ELR (cell line): ENCODE data around the gene ZSCAN26.
A peak's percentile ranks its signal among the peaks of the same experiment; 100 is the strongest.

Experiments used
- DNase-seq: peaks from one replicate; pipeline ENCODE4 v3.0.0-alpha.2; 2015; ENCODE audit warnings: low read depth

The ZSCAN26 gene

DNA sequence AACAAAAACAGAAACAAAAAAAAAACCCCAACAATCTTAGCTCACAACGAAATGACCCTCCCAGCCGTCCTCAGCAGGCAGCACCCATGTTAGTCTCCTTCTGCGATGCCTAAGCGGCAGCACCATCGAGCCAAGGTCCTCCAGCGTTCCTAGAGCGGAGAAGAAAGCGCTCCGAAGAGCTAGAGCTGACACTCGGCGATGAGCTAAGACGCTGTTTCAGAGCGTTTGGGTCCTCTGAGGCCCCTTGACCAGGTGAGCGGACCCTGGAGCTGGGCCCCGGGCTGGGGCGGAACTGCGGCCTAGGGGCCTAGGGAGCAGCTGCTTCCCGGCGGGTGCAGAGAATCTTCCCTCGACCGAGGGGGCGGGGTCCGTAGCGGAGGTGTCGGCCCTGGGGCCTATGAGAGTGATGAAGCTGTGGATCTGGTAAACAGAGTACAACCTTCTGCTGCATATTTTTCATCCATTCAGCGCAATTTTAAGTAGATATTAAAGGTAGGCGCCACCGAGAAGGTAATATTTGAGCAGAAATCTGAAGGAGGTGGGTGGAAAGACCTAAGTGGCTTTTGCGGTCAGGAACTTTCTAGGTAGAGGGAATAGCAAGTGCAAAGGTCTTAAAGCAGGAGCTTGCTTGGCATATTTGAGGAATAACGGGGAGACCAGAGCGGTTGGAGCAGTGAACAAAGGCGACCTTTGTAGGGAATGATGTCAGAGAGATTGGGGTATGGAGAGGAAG is at the start of gene ZSCAN26:
Gene ZSCAN26, plus strand, starts transcription at position 182 of the 733 bp plus-strand sequence. CDS start 4,777 bp downstream, outside the sequence.
- peak; percentile 91 for DNase-seq

DNA sequence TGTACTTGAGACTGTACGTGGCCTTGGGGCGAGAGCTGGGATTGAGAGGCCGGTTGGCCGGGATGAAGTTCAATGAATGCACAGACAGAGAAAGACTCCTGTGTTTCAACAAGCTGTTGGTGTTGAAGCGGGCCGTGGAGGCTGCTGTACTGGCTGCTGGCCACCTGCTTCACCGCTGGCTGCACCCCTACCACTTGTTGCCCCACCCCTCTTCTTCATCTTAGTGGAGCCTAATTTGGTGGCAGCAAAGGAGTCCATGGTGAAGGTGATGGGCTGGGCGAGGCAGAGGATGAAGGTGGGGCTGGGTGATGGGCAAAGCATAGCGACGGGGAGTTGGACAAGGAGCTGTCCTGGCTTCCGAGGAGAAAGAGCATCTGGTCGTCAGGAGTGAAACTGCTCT is 49.1 kb upstream of the ZSCAN26 start:
- DNase-seq = no peak

DNA sequence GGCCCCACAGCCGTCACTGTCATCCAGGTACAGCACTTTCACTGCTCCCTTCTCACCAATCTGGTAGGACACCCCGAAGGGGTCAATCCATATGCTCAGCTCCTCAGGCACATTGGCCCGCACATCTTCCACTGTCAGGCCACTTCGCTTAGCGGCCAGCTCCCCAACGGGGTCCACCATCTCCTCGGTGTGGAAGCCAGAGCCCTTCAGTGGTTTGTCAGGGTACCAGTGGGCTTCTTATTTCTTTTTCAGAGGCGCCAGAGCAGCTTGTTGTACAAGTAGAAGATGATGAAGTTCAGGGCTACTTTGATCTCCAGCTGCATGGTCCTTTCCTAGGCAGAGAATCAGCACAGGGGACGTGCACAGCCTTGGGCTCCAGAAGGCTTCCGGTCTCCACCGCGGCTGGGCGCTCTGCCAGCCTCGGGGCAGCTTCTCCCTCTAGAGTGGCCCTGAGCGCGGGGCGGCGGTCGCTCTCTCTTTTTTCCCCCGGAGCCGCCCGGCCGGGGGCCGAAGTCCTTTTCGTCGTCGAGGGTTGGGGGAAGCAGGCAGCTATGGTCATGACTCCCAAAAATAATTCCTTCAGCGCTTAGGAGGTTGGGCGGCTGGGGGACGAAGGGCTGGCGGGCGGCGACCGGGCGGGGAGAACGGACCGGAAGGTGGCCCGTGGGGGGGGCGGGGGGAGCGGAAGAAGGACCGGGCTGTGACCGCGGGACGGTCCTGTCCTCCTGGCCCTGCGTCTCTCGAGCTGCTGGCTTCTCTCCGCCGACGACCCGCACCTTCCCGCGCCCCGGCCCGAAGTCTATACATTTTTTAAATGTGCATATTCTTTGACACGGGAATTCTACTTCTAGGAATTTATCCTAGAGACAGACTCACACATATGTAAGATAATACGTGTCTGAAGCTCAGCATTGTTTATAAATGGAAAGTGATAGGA is 48.4 kb upstream of the ZSCAN26 start:
- peak; percentile 78 for DNase-seq

DNA sequence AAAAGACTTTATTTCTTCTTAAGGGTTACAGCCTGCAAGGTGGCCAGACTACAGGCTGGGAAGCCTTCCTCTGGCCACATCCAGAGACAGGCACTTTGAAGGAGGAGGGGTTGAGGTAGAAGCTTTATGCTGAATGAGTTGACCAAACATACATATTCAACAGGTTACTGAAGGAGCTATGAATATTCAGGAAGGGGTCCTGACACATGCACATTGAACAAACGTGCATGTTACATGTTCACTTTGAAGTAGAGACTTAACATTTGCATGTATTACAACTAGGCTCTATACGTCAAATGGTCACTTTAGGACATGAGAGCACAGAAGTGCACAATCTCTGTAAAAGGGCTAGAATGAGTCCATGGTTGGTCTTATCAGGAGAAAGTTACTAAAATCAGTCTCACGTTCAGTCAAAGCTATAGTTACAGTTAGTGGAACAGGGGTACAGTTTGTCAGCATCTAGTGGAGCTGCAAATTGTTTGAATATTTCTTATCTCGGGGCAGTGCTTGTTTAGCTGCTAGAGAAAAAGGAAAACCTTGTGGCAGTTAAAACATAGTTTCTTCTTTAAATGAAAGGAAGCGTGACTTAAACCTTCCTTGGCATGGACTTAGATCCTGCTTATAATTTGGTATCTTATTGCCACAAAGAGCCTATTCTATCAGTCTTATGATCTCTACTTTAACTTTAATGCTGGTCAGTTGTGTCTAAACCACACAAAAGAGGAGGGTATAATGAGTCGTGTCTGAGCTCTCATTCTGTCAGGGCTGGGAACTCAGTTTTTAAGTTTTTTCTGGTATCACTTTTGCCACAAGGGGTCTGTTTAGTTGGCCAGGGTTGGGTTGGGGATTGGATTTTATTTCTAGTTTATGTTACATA is 46.4 kb upstream of the ZSCAN26 start:
- DNase-seq = peak; percentile 69

DNA sequence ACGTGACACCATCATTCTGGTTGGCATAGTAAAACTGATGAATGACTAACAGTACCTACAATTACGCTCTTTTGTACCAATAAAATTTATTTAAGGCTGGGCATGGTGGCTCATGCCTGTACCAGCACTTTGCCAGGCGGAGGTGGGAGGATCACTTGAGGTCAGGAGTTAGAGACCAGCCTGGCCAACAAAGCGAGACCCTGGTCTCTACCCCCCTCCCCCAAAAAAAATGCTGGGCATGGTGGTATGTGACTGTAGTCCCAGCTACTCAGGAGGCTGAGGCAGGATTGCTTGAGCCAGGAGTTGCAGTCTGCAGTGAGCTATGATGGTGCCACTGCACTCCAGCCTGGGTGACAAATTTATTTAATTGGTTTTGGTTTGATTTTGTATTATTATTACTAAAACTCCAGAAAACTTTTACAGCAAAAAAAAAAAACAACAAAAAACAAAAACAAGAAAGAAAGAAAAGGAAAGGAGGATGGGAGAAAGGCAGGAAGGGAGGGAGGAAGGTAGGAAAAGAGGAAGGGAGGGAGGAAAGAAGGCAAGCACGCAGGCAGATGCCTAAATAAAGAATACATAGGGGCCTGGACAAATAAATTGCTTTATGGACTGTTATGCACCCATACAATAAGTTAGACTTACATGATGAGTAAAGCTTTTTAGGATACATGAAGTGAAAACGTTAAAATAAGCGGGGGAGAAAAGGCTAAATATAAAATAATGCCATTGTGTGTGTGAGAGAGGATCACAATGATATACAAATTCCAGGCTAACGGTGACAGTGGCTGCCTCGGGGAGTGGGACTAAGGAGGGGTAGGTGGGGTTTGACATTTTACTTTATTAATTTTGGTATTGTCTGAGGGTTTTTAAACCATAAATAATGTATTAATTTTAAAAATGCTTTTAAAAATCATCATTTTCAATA is 42.5 kb upstream of the ZSCAN26 start:
- no peak for DNase-seq

DNA sequence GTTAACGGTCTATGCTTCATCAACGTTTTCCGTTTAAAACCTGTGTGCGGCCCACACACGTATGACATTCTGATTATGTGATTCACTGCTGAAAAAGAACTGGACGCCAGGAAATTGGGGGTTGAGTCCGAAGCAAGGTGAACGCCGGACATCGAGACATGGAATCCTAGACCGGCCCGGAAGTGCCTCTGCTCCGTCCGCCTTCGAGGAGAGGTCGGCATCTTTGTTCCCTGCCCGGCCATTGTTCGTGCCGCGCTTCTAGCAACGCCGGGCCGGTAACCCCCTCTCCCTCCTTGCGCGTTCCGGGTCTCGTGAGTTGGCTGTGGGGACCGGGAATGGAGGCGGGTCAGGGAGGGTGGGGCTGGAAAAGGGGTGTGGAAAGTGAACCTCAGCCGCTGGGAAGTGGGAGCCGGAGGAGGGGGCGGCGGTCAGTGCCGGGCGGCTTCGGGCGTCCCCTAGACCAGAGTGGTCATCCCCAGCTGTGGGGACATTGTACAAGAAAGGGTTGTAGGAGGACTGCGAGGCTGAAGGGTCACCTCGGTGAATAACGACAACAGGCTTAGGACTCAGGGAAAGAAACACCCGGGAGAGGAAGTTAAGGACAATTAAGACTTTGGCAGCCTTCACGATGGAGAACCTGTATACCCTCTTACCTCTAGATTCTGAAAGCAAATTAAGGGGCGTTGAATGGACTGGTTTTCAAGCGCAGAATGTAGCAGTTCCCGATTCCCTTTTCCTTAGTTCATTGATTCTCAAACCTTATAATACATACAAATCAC is 41.7 kb upstream of the ZSCAN26 start, which contains the start of gene ZSCAN9:
Gene ZSCAN9, plus strand, starts transcription at position 220 of the 779 bp plus-strand sequence. CDS start 1,810 bp downstream, outside the sequence.
- DNase-seq = peak; percentile 96

DNA sequence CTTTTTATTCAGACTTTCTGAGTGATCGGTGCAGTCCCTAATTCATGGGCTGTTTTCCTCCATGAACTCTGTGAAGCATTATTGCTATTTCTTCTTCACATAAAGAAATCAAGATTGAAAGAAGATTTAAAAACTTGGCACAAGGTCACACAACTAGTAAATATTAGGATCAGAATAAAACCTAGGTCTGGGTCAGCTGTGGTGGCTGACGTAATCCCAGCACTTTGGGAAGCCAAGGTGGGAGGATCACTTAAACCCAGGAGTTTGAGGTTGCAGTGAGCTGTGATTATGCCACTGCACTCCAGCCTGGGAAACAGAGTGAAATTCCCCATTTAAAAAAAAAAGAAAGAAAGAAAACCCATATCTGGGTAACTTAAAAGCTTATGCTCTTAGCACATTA is 40.5 kb upstream of the ZSCAN26 start:
- DNase-seq = no peak

DNA sequence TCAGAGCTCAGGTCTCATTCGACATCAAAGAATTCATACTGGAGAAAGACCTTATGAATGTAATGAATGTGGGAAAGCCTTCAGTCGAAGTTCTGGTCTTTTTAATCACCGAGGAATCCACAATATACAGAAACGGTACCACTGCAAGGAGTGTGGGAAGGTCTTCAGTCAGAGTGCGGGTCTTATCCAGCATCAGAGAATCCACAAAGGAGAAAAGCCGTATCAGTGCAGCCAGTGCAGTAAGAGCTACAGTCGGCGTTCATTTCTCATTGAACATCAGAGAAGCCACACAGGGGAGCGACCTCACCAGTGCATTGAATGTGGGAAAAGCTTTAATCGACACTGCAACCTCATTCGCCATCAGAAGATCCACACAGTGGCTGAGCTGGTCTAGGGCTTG is 34.2 kb upstream of the ZSCAN26 start:
- no peak for DNase-seq

DNA sequence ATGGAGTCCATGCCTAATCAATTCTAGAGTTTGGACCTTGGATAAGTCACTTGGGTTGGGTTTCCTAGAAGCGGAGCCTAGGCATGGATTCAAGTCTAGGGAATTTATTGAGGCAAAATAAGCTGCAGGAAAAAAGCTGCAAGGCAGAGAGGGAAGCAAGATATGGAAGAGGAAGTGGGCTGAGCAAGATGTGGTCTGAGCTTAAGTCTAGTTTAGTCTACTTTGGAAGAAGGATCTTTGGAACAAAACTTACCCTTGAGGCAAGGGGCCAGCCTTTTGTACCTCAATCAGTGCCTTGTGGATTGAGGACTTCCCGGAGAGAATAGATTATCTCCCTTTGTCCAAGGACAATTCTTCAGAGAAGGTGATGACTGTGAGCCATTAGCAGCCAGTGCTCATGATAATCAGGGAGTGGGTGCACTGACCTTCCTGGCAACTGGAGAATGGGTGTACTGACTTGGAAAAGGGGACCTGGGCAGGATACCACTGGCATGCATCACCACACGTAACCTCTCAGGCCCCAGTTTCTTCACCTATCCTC is 31.0 kb upstream of the ZSCAN26 start:
- no peak for DNase-seq

DNA sequence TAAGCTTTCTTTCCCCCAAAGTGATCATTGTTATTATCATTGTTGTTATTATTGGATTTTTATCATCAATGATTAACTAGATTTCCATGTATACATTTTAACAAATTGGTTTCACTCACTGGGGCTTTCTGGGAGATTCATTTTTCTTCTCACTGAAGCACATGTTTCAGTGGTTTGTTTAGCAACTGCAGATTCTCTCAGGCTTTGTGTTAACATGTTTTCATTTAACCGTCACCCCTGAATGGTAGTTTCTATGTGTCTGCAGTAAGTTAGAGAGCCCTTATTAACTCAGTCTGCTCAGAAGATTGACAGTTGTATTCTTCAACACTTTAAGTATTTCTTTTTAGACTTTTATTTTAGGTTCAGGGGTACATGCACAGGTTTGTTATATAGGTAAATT is 27.3 kb upstream of the ZSCAN26 start:
- no peak for DNase-seq

DNA sequence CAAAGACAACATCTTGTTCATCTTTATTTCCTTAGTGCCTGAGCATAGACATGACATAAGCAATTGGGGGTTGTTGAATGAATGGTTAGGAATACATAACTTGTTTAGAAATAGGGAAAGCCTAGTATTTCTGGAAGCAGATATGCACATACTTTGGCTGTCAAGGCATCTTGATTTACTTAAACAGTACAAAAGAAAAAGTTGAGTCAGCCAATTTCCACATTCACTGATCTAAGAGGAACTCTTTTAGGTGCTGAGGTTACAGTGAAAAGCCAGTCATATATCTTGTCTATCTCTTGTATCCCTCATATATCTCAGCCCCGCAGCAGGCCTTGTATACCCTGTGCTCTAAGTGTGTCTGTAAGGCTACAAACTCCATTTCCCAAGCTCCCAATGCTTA is 26.5 kb upstream of the ZSCAN26 start:
- no peak for DNase-seq

DNA sequence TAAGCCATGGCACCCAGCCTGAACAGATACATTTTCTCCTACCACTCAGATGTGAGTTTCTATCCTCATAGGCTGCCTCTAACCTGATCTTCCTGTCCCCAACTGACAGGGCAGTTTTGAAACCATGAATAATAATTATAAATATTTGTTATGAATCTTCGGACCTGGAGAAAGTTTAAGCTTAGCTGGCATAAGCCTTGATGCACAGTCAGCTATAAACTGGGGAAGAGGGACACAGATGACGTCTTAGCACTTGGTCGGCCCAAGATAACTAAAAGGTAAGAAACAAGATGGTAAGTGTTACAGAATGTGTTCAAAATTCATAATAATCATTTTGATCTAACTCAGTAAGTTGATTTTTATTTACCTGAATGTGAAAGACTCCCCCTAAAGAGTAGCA is 23.0 kb upstream of the ZSCAN26 start:
- DNase-seq = no peak

DNA sequence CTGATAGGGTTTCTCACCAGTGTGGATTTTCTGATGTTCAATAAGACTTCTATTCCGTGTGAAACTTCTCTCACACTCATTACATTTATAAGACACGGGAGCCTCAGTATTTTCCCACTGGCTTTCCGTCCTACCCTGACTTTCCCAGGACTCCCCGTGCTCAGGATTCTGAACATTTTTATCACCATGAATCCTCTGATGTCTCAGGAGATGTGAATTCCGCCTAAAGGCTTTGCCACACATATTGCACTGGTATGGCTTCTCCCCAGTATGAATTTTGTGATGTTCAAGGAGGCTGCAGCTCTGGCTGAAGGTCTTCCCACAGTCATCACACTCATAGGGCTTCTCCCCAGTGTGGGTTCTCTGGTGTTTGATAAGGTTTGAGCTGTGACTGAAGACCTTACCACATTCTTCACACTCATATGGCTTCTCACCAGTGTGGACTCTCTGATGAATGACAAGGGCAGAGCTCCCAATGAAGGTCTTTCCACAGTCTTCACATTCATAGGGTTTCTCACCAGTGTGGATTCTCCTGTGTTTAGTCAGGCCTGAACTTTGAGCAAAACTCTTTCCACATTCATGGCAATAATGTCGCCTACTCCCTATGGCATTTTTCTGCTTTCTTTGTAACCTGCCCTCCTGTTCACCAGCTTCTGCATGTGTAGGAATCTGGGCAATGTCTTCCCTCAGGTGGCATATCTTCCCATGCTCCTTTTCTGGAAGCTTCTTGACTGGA is 21.6 kb upstream of the ZSCAN26 start:
- DNase-seq = no peak

DNA sequence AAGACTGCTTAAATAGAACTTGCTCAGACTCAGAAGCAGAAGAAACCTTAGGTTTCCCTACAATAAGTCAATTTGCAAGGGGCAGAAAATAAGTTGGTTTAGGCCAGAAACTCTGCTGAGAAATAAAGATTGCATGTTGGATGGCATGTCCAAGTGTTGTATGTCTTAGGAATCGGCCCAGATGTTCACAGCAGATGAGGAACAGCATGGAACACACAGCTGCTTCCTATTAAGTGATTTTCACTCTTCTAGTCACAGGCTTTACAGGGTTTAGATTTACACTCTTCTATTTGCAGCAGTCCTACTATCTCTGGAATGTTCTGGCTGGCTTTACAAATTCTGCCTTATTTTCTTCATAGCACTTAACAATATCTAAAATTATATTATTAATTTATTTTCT is 18.0 kb upstream of the ZSCAN26 start:
- DNase-seq = no peak

DNA sequence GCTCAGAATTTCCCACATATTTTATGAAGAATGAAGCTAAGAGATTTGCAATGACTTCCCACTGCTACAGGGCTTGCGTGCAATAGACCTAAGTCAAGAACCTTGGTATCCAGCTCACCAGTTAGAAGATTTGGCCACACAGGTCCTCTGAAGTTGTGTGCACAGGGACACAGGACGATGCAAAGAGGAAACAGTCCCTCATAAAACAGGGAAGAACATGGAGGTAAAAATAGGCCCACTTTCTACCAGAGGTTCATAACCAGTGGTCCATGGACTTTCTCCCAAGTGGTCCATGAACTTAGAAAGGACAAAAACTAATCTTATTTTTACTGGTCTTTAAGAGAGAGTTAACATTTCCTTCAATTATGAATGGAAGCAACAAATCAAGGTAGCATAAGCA is 16.2 kb upstream of the ZSCAN26 start:
- no peak for DNase-seq

DNA sequence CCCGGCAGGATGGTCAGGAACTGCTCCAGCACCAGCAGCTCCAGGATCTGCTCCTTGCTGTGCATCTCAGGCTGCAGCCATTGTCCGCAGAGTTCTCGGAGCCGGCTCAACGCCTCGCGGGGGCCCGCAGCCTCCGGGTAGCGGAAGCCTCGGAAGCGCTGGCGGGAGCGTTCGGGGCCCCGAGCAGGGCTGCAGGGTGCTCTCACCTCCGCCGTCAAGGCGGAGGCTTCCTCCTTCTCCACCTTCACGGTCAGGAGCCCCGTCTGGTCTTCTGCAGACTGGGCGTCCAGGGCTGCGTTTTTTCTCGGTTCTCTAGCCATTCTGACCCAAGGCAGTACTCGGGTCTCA is 15.3 kb upstream of the ZSCAN26 start:
- DNase-seq = peak; percentile 42

DNA sequence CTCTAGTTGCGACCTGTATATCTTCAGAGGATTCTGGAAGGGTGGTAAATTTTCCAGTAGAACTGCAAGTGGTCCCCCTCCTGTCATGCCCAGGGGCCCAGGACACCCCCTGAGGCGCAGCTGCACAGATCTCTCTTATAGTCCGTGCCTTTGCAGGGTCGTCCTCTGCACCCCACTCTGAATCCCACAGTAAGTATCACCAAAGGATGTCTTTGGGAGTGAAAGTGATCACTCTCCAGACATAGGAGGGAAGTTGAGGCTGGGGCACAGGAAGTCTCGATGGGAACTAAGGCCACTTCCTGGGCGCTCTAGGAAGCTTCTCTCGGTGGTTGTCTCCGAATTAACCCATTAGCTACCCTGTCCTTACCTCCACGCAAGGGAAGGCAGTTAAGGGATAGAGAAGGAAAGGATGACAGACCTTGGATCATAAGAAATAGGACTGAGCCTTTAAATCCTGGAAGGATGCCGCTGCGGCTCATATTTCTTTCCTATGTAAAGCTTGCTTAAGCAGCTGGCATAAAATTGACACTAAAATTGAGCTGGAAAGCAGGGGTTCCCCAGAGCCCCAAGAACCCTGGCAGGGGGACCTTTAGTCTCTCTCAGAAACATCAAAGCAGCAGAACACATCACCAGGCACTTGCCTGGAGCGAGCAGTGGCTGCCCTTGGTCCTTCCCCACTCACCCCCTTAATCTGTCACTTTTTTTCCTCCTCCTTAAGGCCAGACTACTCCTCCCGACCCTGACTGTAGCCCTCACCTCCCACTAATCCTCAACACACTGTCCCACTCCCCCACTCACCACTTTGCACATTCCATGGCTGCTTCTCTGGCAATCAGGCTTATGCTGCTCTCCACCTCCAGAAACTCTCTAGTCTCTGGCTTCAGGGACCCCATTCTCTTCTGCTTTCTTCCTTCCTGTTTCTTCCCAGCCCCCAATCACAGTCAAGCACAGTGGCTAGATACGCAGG is 14.7 kb upstream of the ZSCAN26 start, which contains the start of gene ZKSCAN4:
Gene ZKSCAN4, minus strand, starts transcription at position 261 of the 967 bp plus-strand sequence. CDS start 289 bp downstream, outside the sequence.
- peak; percentile 95 for DNase-seq

DNA sequence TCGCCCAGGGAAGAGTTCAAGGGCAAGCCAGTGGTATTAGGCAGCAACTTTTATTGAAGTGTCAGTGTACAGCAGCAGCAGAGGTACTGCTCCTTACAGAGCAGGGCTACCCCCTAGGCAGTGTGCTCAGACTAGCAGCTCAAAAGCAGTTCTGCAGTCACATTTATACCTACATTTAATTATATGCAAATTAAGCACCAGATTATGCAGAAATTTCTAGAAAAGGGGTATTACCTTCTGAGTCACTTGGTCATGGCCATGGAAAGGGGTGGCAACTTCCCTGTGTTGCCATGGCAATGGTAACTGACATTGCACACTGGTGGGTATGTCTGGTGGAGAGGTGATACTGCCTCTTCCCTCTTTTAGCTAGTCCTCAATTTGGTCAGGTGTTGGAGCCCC is 12.8 kb upstream of the ZSCAN26 start:
- no peak for DNase-seq
